GM23248 (cell line): ENCODE data around the gene TNFSF8. TPM values are rescaled to one million over a fixed set of nuclear protein-coding genes. Genes with fewer than 3 reads are reported as not detected.

Experiments used
- DNase-seq: peaks from one replicate; pipeline ENCODE4 v3.0.0-alpha.2; 2015
- H2AFZ ChIP-seq: fragments of 200-600 bp; sonication (generic); 2 replicates; pipeline ENCODE4 v1.6.1; 2016; ENCODE audit warnings: antibody characterized with exemption
- H3F3A ChIP-seq: fragments of 200-600 bp; sonication (generic); 2 replicates; pipeline ENCODE4 v1.6.1; 2016; ENCODE audit warnings: mild to moderate bottlenecking, antibody characterized with exemption, mixed run types; ENCODE audit not compliant: insufficient read depth
- H3K27ac ChIP-seq: fragments of 200-600 bp; sonication (generic); 2 replicates; pipeline ENCODE4 v1.5.1; 2016; ENCODE audit warnings: mild to moderate bottlenecking
- H3K27me3 ChIP-seq: fragments of 200-600 bp; sonication (generic); replicated peaks from 2 replicates; pipeline ENCODE4 v1.6.1; 2016; ENCODE audit warnings: mild to moderate bottlenecking; ENCODE audit not compliant: insufficient read depth
- H3K36me3 ChIP-seq: fragments of 200-600 bp; sonication (generic); 2 replicates; pipeline ENCODE4 v1.6.1; 2016; ENCODE audit warnings: low read depth, mild to moderate bottlenecking
- H3K4me1 ChIP-seq: fragments of 200-600 bp; sonication (generic); 2 replicates; pipeline ENCODE4 v1.6.1; 2016; ENCODE audit warnings: mild to moderate bottlenecking; ENCODE audit not compliant: insufficient read depth
- H3K4me2 ChIP-seq: fragments of 200-600 bp; sonication (generic); one replicate; pipeline ENCODE4 v1.6.1; 2016; ENCODE audit warnings: mild to moderate bottlenecking; ENCODE audit not compliant: unreplicated experiment
- H3K4me3 ChIP-seq: fragments of 200-600 bp; sonication (generic); 2 replicates; pipeline ENCODE4 v1.5.1; 2016; ENCODE audit warnings: mild to moderate bottlenecking
- H3K79me2 ChIP-seq: fragments of 200-600 bp; sonication (generic); 2 replicates; pipeline ENCODE4 v1.6.1; 2016; ENCODE audit warnings: mild to moderate bottlenecking; ENCODE audit not compliant: insufficient read depth
- H3K9ac ChIP-seq: fragments of 200-600 bp; sonication (generic); 2 replicates; pipeline ENCODE4 v1.6.1; 2016; ENCODE audit warnings: mild to moderate bottlenecking
- H3K9me2 ChIP-seq: fragments of 200-600 bp; sonication (generic); 2 replicates; pipeline ENCODE4 v1.6.1; 2016; ENCODE audit warnings: mixed run types, mild to moderate bottlenecking, moderate library complexity; ENCODE audit not compliant: insufficient read depth
- H3K9me3 ChIP-seq: fragments of 200-600 bp; sonication (generic); one replicate; pipeline ENCODE4 v1.6.1; 2017; ENCODE audit warnings: low read depth
- H4K20me1 ChIP-seq: fragments of 200-600 bp; sonication (generic); 2 replicates; pipeline ENCODE4 v1.6.0; 2016; ENCODE audit not compliant: insufficient read depth
- EZH2 ChIP-seq: fragments of 200-600 bp; sonication (generic); IDR thresholded peaks from 2 replicates; pipeline ENCODE4 v1.6.1; 2018; ENCODE audit warnings: antibody characterized with exemption, mild to moderate bottlenecking; ENCODE audit not compliant: insufficient read depth, poor library complexity, severe bottlenecking
- EZH2phosphoT487 ChIP-seq: fragments of 200-600 bp; sonication (generic); IDR thresholded peaks from 2 replicates; pipeline ENCODE4 v1.6.1; 2018; ENCODE audit warnings: antibody characterized with exemption, moderate library complexity, mild to moderate bottlenecking, low read depth; ENCODE audit not compliant: insufficient read depth
- WGBS, 2 experiments: methylation state at CpG; one replicate each; pipeline ENCODE4 v1.1.6; 2015 to 2017; ENCODE audit warnings: low lambda C conversion rate in 2 of 2, low coverage in 1 of 2; ENCODE audit errors: missing lambda C conversion rate in 2 of 2; 5-methylcytosine and 5-hydroxymethylcytosine counted together
- in situ Hi-C: fragments of 300-500 bp; cut with MboI; formaldehyde crosslinking; loops from 2 replicates; pipeline ENCODE4 v1.15.0; 2020
- polyA plus RNA-seq: library from polyadenylated mRNA; unstranded; fragments of >200 nt; fragmentation: Nextera tagmentation; extraction: Ambion mirVana; gene quantifications from 2 replicates; pipeline ENCODE4 v1.2.1, GENCODE V29; 2016
- total RNA-seq: library from RNA; depleted of rRNA; stranded (reverse); fragments of >200 nt; shearing (Covaris generic); gene quantifications from 2 replicates; pipeline ENCODE4 v1.2.3, GENCODE V29; 2014

TNFSF8 gene
- total and polyA plus RNA-seq, 2 experiments from 2014 or later = not detected

- no peak overlapping the region for H2AFZ ChIP-seq
These were observed 60.5 kb downstream of the TNFSF8 start for GRCh38 chr9:114869845-114870244.

DNA sequence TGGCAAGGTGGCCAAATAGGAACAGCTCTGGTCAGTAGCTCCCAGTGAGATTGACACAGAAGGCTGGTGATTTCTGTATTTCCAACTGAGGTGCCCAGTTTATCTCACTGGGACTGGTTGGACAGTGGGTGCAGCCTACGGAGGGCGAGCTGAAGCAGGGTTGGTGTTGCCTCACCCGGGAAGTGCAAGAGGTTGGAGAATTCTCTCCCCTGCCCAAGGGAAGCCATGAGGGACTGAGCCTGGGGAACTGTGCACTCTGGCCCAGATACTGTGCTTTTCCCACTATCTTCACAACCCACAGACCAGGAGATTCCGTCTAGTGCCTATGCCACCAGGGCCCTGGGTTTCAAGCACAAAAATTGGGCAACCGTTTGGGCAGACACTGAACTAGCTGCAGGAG is 61.0 kb downstream of the TNFSF8 start:
- no peak overlapping the region for H3K4me2 ChIP-seq
- no peak overlapping the region for H3K4me3 ChIP-seq
- no peak overlapping the region for H3K9ac ChIP-seq
- WGBS, 2 experiments = 88 to 97% methylated on average over 4 to 5 of the region's 5 CpGs
- in situ Hi-C loops = no loop called here
- H4K20me1 ChIP-seq = no peaks in the 10 kb centered on the region
- H3K27me3 ChIP-seq = no peaks in the 10 kb centered on the region
- no peak for TF ChIP-seq EZH2
- TF ChIP-seq EZH2phosphoT487 = no peak
- no peak overlapping the region for H3K27ac ChIP-seq
- DNase-seq = no peak
- H3K9me2 ChIP-seq = no peaks in the 10 kb centered on the region
- H3K4me1 ChIP-seq = no peaks in the 10 kb centered on the region
- no peaks in the 10 kb centered on the region for H3K36me3 ChIP-seq
- H3K79me2 ChIP-seq = no peaks in the 10 kb centered on the region
- H2AFZ ChIP-seq = no peak overlapping the region
- H3K9me3 ChIP-seq = no peaks in the 10 kb centered on the region
- no peaks in the 10 kb centered on the region for H3F3A ChIP-seq

More at GRCh38 chr9:114869845-114870244, 60.5 kb downstream of the TNFSF8 start:
- Histone ChIP-seq H3K79me2 (no peaks in the 10 kb centered on the region), H3K9me3 (no peaks in the 10 kb centered on the region), H3K36me3 (no peaks in the 10 kb centered on the region), H3K4me1 (no peaks in the 10 kb centered on the region), H3K27ac (no peak overlapping the region), H3F3A (no peaks in the 10 kb centered on the region), H3K9ac (no peak overlapping the region), H3K4me2 (no peak overlapping the region), H4K20me1 (no peaks in the 10 kb centered on the region), H3K9me2 (no peaks in the 10 kb centered on the region), H3K27me3 (no peaks in the 10 kb centered on the region), H3K4me3 (no peak overlapping the region)
- no peak for TF ChIP-seq EZH2
- TF ChIP-seq EZH2phosphoT487 = no peak
- 78 to 89% methylated on average over 3 of the region's 3 CpGs for WGBS, 2 experiments
- DNase-seq = no peak
- in situ Hi-C loops = no loop called here

DNA sequence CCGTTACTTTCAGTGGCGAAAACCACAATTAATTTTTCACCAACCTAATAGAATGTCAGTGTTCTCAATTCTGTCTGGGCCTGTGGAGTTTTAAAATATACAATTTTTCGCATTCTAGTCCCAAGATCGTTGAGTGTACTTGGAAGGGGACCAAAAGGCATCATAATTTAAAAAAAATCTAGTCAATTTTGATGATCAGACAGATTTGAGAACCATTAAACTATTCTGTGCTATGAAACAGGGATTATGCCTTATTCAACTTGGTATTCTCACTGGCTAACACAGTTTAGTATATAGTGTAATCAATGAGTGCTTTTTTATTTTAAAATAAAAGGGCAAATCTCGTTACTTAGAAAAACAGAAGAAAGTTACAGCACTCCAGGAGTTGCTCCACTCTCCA is 63.1 kb downstream of the TNFSF8 start:
- Histone ChIP-seq H3K4me2 (no peak overlapping the region), H3K36me3 (no peaks in the 10 kb centered on the region), H3K9me3 (no peaks in the 10 kb centered on the region), H4K20me1 (no peaks in the 10 kb centered on the region), H3K27me3 (no peaks in the 10 kb centered on the region), H3K79me2 (no peaks in the 10 kb centered on the region), H2AFZ (no peak overlapping the region), H3K9ac (no peak overlapping the region), H3K4me1 (no peaks in the 10 kb centered on the region), H3K27ac (no peak overlapping the region), H3K4me3 (no peak overlapping the region), H3F3A (no peaks in the 10 kb centered on the region), H3K9me2 (no peaks in the 10 kb centered on the region)
- WGBS, 2 experiments = 75 to 81% methylated on average over 5 of the region's 5 CpGs
- in situ Hi-C loops = no loop called here
- no peak for TF ChIP-seq EZH2phosphoT487
- no peak for TF ChIP-seq EZH2
- DNase-seq = no peak

DNA sequence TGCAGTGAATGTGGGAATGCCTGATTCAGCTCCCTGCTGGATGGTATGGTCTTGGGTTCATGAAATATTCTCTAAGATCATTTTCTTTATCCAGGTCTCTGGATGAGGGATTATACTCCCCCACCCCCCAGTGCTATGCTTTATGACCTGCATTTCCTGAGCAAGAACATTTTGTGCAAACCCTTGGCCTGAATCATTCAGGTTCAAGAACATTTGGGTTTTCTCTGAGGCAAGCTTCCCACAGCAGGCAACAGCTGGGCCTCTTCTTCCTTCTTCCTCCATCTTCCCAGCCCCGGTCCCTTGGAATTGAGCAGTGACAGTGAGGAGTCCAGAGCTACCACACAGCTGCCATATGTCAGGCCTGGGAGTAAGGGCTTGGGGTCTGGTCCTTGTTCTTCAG is 65.9 kb downstream of the TNFSF8 start:
- Histone ChIP-seq H2AFZ (no peak overlapping the region), H3K27me3 (no peaks in the 10 kb centered on the region), H3K9me3 (no peaks in the 10 kb centered on the region), H3K4me3 (no peak overlapping the region), H3K4me2 (no peak overlapping the region), H3K27ac (no peak overlapping the region), H3K4me1 (no peaks in the 10 kb centered on the region), H3K79me2 (no peaks in the 10 kb centered on the region), H3F3A (no peaks in the 10 kb centered on the region), H3K36me3 (no peaks in the 10 kb centered on the region), H3K9ac (no peak overlapping the region), H4K20me1 (no peaks in the 10 kb centered on the region), H3K9me2 (no peaks in the 10 kb centered on the region)
- DNase-seq = no peak
- TF ChIP-seq EZH2 (no peak), EZH2phosphoT487 (no peak)
- 56 to 71% methylated on average over 1 of the region's 1 CpG for WGBS, 2 experiments
- in situ Hi-C loops = no loop called here

GRCh38 chr9:114861922-114862605 is 68.3 kb downstream of the TNFSF8 start:
- no peak overlapping the region for H3K9ac ChIP-seq
- H4K20me1 ChIP-seq = no peaks in the 10 kb centered on the region
- no peak overlapping the region for H3K27ac ChIP-seq
- H3K4me2 ChIP-seq = no peak overlapping the region
- no peak overlapping the region for H3K4me3 ChIP-seq
- no peak for DNase-seq
- H3K9me2 ChIP-seq = no peaks in the 10 kb centered on the region
- no peaks in the 10 kb centered on the region for H3K9me3 ChIP-seq
- peaks cover 6% of the 10 kb centered on the region for H3K4me1 ChIP-seq
- H3K27me3 ChIP-seq = no peaks in the 10 kb centered on the region
- WGBS, 2 experiments = 93 to 94% methylated on average over 10 to 11 of the region's 11 CpGs
- peaks cover 9% of the 10 kb centered on the region for H3F3A ChIP-seq
- H2AFZ ChIP-seq = no peak overlapping the region
- in situ Hi-C loops = no loop called here
- no peaks in the 10 kb centered on the region for H3K79me2 ChIP-seq
- TF ChIP-seq EZH2 = no peak
- no peak for TF ChIP-seq EZH2phosphoT487
- no peaks in the 10 kb centered on the region for H3K36me3 ChIP-seq
